K562 (cell line): Measurements from ENCODE around the gene TULP4. TPM values are rescaled to one million over a fixed set of nuclear protein-coding genes. Genes with fewer than 3 reads are reported as not detected.

ENCODE experiments used
- ATAC-seq: fragments of 200-7000 bp; cut with Tn5 transposase; 3 replicates; pipeline ENCODE4 v1.9.1; 2020; ENCODE audit warnings: moderate library complexity
- BruUV-seq: library from RNA; stranded (reverse); fragments of 400-500 nt; replicated peaks from 2 replicates; lab custom pipeline; 2021; lab: Mats Ljungman, UMichigan
- CTCF ChIA-PET: fragments of 300-600 bp; formaldehyde crosslinking; extraction: SDS; loops from one replicate; lab custom pipeline; 2021; ENCODE audit warnings: low intra/inter-chr PET ratio; lab: Yijun Ruan, JAX
- POLR2A ChIA-PET: fragments of 300-600, 350-650 bp; sonication (Branson Sonifier 250); formaldehyde crosslinking; extraction: SDS; loops from one replicate; lab custom pipeline; 2021; ENCODE audit warnings: antibody characterized with exemption, inconsistent platforms; lab: Yijun Ruan, JAX
- DNase-seq, 4 experiments: peaks; one replicate each; pipeline versions ENCODE4 v3.0.0 to v3.0.0-alpha.2; 2011 to 2018; ENCODE audit warnings: low spot score in 3 of 4, mixed read lengths in 3 of 4; ENCODE audit errors: extremely low read depth in 1 of 4
- FAIRE-seq: peaks from 2 replicates; lab custom pipeline; 2011; peaks lifted over from hg19 to GRCh38; lab: Jason Lieb, UNC
- H2AFZ ChIP-seq: 2 replicates; pipeline ENCODE4 v1.6.0; 2011; ENCODE audit warnings: low read depth, low read length, control low read depth, inconsistent platforms
- H3K27ac ChIP-seq: fragments of 200-600 bp; 3 replicates; pipeline ENCODE4 v1.8.0; 2011; ENCODE audit warnings: low read depth, mild to moderate bottlenecking, control low read depth, inconsistent platforms, low read length, moderate library complexity, mixed read lengths; ENCODE audit errors: extremely low read depth
- H3K27me3 ChIP-seq, 2 experiments: fragments of 300-600 bp in 1 of 2; 2 replicates in 1 of 2; 3 replicates in 1 of 2; pipeline versions ENCODE4 v1.6.0 to v1.8.0; 2011; ENCODE audit warnings: inconsistent platforms in 2 of 2, low read length in 2 of 2, mild to moderate bottlenecking in 1 of 2, mixed read lengths in 1 of 2, moderate library complexity in 1 of 2; ENCODE audit not compliant: control insufficient read depth in 2 of 2, insufficient read depth in 2 of 2
- H3K36me3 ChIP-seq: fragments of 300-600 bp; 3 replicates; pipeline ENCODE4 v1.8.0; 2011; ENCODE audit warnings: mild to moderate bottlenecking, low read length, inconsistent platforms; ENCODE audit not compliant: control insufficient read depth, insufficient read depth
- H3K4me1 ChIP-seq, 2 experiments: fragments of 200-600 bp in 1 of 2; replicated peaks in 1 of 2; 2 replicates in 1 of 2; 3 replicates in 1 of 2; pipeline versions ENCODE4 v1.5.1 to v1.8.0; 2011; ENCODE audit warnings: inconsistent platforms in 2 of 2, low read length in 2 of 2, mild to moderate bottlenecking in 1 of 2, mixed read lengths in 1 of 2, moderate library complexity in 1 of 2; ENCODE audit not compliant: control insufficient read depth in 2 of 2, insufficient read depth in 2 of 2
- H3K4me2 ChIP-seq: 2 replicates; pipeline ENCODE4 v1.6.1; 2011; ENCODE audit warnings: low read length, control low read depth, inconsistent platforms, mixed read lengths; ENCODE audit not compliant: insufficient read depth
- H3K4me3 ChIP-seq: fragments of 200-600 bp; sonication (generic), shearing (Covaris generic); 2 replicates; pipeline ENCODE4 v1.5.1; 2016; ENCODE audit warnings: control low read depth, inconsistent platforms
- H3K79me2 ChIP-seq: fragments of 200-600 bp; 3 replicates; pipeline ENCODE4 v1.8.0; 2011; ENCODE audit warnings: low read length, inconsistent platforms; ENCODE audit not compliant: control insufficient read depth, insufficient read depth
- H3K9ac ChIP-seq, 2 experiments: 2 replicates each; pipeline versions ENCODE4 v1.6.0 to v1.6.1; 2011; ENCODE audit warnings: low read depth in 2 of 2, low read length in 2 of 2, control low read depth in 1 of 2, inconsistent platforms in 1 of 2, mild to moderate bottlenecking in 1 of 2, mixed read lengths in 1 of 2; ENCODE audit not compliant: insufficient read depth in 1 of 2
- H3K9me1 ChIP-seq: one replicate; pipeline ENCODE4 v1.6.0; 2011; ENCODE audit warnings: inconsistent platforms, mild to moderate bottlenecking, low read length, moderate library complexity; ENCODE audit not compliant: control insufficient read depth, insufficient read depth
- H3K9me3 ChIP-seq: replicated peaks from 2 replicates; pipeline ENCODE4 v1.5.1; 2011; ENCODE audit warnings: low read depth, low read length, inconsistent platforms; ENCODE audit not compliant: control insufficient read depth, insufficient read depth
- H4K20me1 ChIP-seq: replicated peaks from 2 replicates; pipeline ENCODE4 v1.6.1; 2011; ENCODE audit warnings: low read length, inconsistent platforms, mixed read lengths; ENCODE audit not compliant: control insufficient read depth, insufficient read depth
- ATF6 ChIP-seq: sonication (generic); formaldehyde crosslinking; IDR thresholded peaks from 2 replicates; pipeline ENCODE4 v1.4.0; 2020; ENCODE audit warnings: mild to moderate bottlenecking, missing genetic modification reagents
- BCL6 ChIP-seq: fragments of 250-450 bp; sonication (Bioruptor Pico); IDR thresholded peaks from 2 replicates; pipeline ENCODE4 v1.4.0; 2020
- FOXJ3 ChIP-seq: sonication (generic); formaldehyde crosslinking; IDR thresholded peaks from 2 replicates; pipeline ENCODE4 v1.4.0; 2020; ENCODE audit warnings: mild to moderate bottlenecking, missing genetic modification reagents
- HDAC8 ChIP-seq: fragments of 450-650 bp; IDR thresholded peaks from 2 replicates; pipeline ENCODE4 v1.6.1; 2016; ENCODE audit warnings: mild to moderate bottlenecking, missing genetic modification characterization, moderate library complexity, missing compliant biosample characterization
- HMGN3 ChIP-seq: IDR thresholded peaks from 2 replicates; pipeline ENCODE4 v1.6.1; 2011; ENCODE audit warnings: borderline replicate concordance, low read depth, mild to moderate bottlenecking, mixed read lengths, low read length; ENCODE audit not compliant: insufficient read length; ENCODE audit errors: extremely low read depth
- KDM2B ChIP-seq: fragments of 250-450 bp; sonication (Bioruptor Pico); IDR thresholded peaks from 2 replicates; pipeline ENCODE4 v1.8.0; 2021; ENCODE audit warnings: mild to moderate bottlenecking, moderate library complexity
- MXI1 ChIP-seq: IDR thresholded peaks from 2 replicates; pipeline ENCODE4 v1.6.1; 2011; ENCODE audit warnings: low read depth, mild to moderate bottlenecking, improper control_type of control experiment, low read length
- NR1H2 ChIP-seq: sonication (generic); formaldehyde crosslinking; IDR thresholded peaks from 2 replicates; pipeline ENCODE4 v1.4.0; 2020; ENCODE audit warnings: mild to moderate bottlenecking, missing genetic modification reagents
- PCBP1 ChIP-seq: fragments of 200-400 bp; formaldehyde crosslinking; IDR thresholded peaks from 2 replicates; pipeline ENCODE4 v1.6.1; 2018; ENCODE audit warnings: mild to moderate bottlenecking, low read depth, low read length; ENCODE audit not compliant: poor library complexity, severe bottlenecking
- PHF20 ChIP-seq: fragments of 450-650 bp; IDR thresholded peaks from 2 replicates; pipeline ENCODE4 v1.6.1; 2018; ENCODE audit not compliant: partially characterized antibody
- PURB ChIP-seq: sonication (generic); formaldehyde crosslinking; IDR thresholded peaks from 2 replicates; pipeline ENCODE4 v1.9.0; 2021; ENCODE audit warnings: low read depth, mild to moderate bottlenecking, missing genetic modification reagents
- SRSF7 ChIP-seq: fragments of 200-400 bp; formaldehyde crosslinking; optimal IDR thresholded peaks from 2 replicates; pipeline ENCODE3; 2017; ENCODE audit warnings: mild to moderate bottlenecking, low read depth, low read length
- TBL1XR1 ChIP-seq, 2 experiments: IDR thresholded peaks; 2 replicates each; pipeline ENCODE4 v1.6.1; 2012; ENCODE audit warnings: improper control_type of control experiment in 2 of 2, low read length in 2 of 2, mild to moderate bottlenecking in 1 of 2
- ZBTB43 ChIP-seq: sonication (generic); formaldehyde crosslinking; IDR thresholded peaks from 2 replicates; pipeline ENCODE4 v1.8.0; 2023; ENCODE audit warnings: mild to moderate bottlenecking, missing genetic modification reagents
- ZFP36 ChIP-seq: fragments of 150-350 bp; IDR thresholded peaks from 2 replicates; pipeline ENCODE4 v1.6.1; 2018; ENCODE audit warnings: low read length, low read depth; ENCODE audit not compliant: partially characterized antibody
- ZNF212 ChIP-seq: fragments of 450-650 bp; formaldehyde crosslinking; IDR thresholded peaks from 2 replicates; pipeline ENCODE4 v1.4.0; 2020; ENCODE audit warnings: mild to moderate bottlenecking
- ZNF436 ChIP-seq: fragments of 250-450, 450-650 bp; sonication (Bioruptor Pico); formaldehyde crosslinking; IDR thresholded peaks from 2 replicates; pipeline ENCODE4 v1.7.0; 2020; ENCODE audit warnings: mild to moderate bottlenecking
- WGBS: fragments of 100-300 bp; shearing (Covaris generic); methylation state at CpG from one replicate; pipeline ENCODE4 v1.1.6; 2016; ENCODE audit warnings: low coverage, mixed read lengths; ENCODE audit not compliant: insufficient coverage; ENCODE audit errors: missing lambda C conversion rate; 5-methylcytosine and 5-hydroxymethylcytosine counted together
- in situ Hi-C: fragments of 300-500 bp; cut with MboI; formaldehyde crosslinking; loops from 4 replicates; pipeline ENCODE4 v1.15.0; 2018; ENCODE audit warnings: inconsistent platforms, mixed read lengths
- intact Hi-C: fragments of 100-400 bp; cut with micrococcal nuclease; formaldehyde crosslinking; loops from 2 replicates; pipeline ENCODE4 v1.14.2; 2022
- polyA plus RNA-seq, 8 experiments: library from polyadenylated mRNA; depleted of rRNA in 4 of 8; stranded (reverse) in 5 of 8; unstranded in 3 of 8; fragments of >200 nt; fragmentation: Nextera tagmentation in 2 of 8; fragmentation: Illumina TruSeq in 1 of 8; extraction: Ambion mirVana in 2 of 8; extraction: Trizol in 1 of 8; gene quantifications; 2 replicates each; pipeline versions ENCODE4 v1.2.1 to v1.2.3, GENCODE V29; 2011 to 2014; ENCODE audit warnings: inconsistent platforms in 1 of 8, missing spikeins in 1 of 8
- total RNA-seq, 7 experiments: library from RNA; depleted of rRNA in 6 of 7; stranded (reverse); fragments of >200 nt in 6 of 7; fragmentation: Illumina TruSeq in 2 of 7; extraction: Trizol in 2 of 7; gene quantifications; 2 replicates each; pipeline versions ENCODE4 v1.2.1 to v1.2.3, GENCODE V29; 2011 to 2021; ENCODE audit warnings: low replicate concordance in 1 of 7

TULP4 gene
- total and polyA plus RNA-seq, 9 of the 15 experiments (the other 6 are each of a cell fraction or from before 2014, with no cell fraction given) = 1.2 to 50.4 (median 11.0) TPM

- intact Hi-C loops = no loop called here
- CTCF ChIA-PET = no interaction called here
Measured at GRCh38 chr6:158358450-158359077, 46.3 kb downstream of the TULP4 start.

More at GRCh38 chr6:158358450-158359077, 46.3 kb downstream of the TULP4 start:
- Histone ChIP-seq H3K4me1 (no peaks in the 10 kb centered on the region), H3K79me2 (no peaks in the 10 kb centered on the region), H3K4me3 (no peak overlapping the region), H3K9ac (no peak overlapping the region), H3K36me3 (no peaks in the 10 kb centered on the region), H2AFZ (no peak overlapping the region), H4K20me1 (no peaks in the 10 kb centered on the region), H3K9me3 (no peaks in the 10 kb centered on the region), H3K27me3 (no peaks in the 10 kb centered on the region), H3K4me2 (no peak overlapping the region), H3K27ac (no peak overlapping the region), H3K9me1 (no peaks in the 10 kb centered on the region)
- in situ Hi-C loops = no loop called here
- WGBS = 22% methylated on average over 5 of the region's 5 CpGs
- POLR2A ChIA-PET = interaction anchor here (1.0 kb wide), 1 partner anchor 9 kb away, joined by 4 read pairs; no protein-coding TSS in a partner anchor
- BruUV-seq = no TSS peak
- no peak for FAIRE-seq
- DNase-seq = no peak
- no peak for ATAC-seq
- TF ChIP-seq MXI1 (no peak), ATF6 (CRISPR knock-in tag) (no peak), ZFP36 (no peak), ZNF212 (CRISPR knock-in tag) (no peak), BCL6 (CRISPR knock-in tag) (no peak), PCBP1 (no peak), ZNF436 (CRISPR knock-in tag) (no peak), FOXJ3 (CRISPR knock-in tag) (no peak), HMGN3 (no peak), SRSF7 (no peak), NR1H2 (CRISPR knock-in tag) (no peak), PURB (no peak), PHF20 (no peak), HDAC8 (tag) (no peak), ZBTB43 (no peak), KDM2B (CRISPR knock-in tag) (no peak), TBL1XR1 (IDR thresholded peaks at IDR 0.05; ENCODE audit: low read length in 2 of 2) (no peak)
